GM15510 (cell line): ENCODE results near the gene NKX3-2.

Experiments
- POLR2A ChIP-seq: IDR thresholded peaks from 3 replicates; pipeline ENCODE4 v1.6.1; 2011; ENCODE audit warnings: borderline replicate concordance; ENCODE audit not compliant: insufficient read length; ENCODE audit errors: extremely low read depth

The NKX3-2 gene

DNA sequence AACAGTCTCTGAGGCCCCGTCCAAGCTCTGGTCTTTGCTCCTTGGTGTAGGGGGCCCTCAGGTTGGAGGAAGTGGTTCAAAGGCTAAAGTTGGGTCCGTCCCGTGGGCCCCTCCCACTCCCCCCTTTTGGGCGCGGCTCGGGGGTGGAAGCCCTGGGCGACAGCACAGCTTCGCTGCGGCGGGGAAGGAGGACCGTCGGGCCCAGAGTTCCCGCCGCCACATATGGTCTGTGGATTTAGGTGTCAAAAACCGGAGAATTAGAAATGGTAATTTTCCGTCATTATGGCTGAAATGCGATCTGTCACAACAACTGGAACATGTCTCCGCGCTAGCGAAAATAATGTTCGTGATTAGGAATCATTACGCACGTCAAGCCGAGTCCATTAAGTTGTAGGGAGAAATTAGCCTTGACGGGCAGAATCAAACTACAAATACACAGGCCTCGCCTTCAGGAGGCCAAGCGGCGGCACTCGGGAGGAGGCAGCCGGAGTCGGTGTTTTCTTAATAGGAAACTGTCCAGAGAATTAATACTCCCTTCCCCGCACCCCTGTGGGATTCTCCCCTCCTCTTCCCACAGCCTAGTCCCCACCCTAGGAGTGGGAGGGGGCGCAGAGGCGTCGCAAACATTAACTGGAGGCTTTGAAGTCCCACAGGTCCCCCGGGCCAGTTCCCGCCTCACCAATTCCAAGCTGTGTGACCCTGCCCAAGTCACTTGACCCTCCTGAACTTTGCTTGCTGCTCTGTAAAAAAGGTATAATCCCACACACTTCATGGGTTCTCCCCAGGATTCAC, 15.0 kb downstream of the NKX3-2 start:
- no peak for TF ChIP-seq POLR2A

DNA sequence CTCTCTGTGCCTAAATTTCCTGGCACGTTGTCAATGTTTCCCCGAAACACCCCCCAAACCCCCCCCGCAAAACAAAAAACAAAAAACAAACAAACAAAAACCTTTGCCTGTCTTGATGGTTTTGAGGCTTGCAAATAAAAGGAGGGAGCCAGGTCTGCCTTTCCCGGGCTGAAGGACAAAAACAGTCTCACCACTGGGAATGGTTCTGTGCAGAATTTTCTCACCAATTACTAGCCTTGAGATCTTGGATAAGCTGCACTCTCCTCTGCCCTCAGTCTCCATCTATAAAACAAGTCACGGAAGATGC, 15.5 kb downstream of the NKX3-2 start:
- TF ChIP-seq POLR2A, result no peak

DNA sequence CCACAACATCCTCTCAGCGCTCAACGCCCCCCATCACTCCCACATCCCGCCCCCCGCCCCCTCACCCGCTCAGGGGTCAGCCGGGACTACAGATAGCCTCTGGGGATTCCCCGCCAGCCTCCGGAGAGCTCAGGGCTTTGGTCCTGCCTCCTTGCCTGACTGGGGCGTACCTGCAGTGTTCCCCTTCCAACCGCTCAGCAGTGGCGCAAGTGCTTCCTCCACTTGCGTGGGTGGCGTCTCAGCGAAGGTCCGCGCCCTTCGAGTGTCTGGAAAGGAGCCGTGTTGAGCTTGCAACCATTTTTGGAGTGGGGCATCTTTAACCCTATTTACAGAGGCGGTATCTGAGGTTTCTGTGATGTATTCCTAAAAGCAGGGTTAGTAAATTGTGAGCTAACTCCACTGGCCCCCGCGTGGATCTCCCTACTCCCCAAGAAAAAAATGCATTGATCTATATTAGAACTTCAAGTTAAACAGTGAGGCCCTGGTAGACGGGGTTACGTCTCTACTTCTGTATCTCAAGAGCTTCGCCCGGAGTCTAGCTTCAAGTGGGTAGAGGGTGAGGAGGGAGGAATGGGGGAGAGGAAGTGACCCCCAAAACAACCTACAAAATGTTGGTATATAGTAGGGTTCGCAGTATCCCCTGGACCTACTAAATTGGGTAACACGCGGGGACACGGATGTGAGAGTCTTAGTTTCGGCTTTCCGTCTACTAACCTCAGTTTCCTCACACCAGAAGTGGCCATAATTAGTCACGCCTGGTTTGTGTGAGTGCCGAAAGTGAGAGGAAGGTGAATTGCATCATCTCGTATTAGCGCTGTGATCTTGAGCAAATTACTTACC, 16.1 kb downstream of the NKX3-2 start:
- TF ChIP-seq POLR2A, result no peak

DNA sequence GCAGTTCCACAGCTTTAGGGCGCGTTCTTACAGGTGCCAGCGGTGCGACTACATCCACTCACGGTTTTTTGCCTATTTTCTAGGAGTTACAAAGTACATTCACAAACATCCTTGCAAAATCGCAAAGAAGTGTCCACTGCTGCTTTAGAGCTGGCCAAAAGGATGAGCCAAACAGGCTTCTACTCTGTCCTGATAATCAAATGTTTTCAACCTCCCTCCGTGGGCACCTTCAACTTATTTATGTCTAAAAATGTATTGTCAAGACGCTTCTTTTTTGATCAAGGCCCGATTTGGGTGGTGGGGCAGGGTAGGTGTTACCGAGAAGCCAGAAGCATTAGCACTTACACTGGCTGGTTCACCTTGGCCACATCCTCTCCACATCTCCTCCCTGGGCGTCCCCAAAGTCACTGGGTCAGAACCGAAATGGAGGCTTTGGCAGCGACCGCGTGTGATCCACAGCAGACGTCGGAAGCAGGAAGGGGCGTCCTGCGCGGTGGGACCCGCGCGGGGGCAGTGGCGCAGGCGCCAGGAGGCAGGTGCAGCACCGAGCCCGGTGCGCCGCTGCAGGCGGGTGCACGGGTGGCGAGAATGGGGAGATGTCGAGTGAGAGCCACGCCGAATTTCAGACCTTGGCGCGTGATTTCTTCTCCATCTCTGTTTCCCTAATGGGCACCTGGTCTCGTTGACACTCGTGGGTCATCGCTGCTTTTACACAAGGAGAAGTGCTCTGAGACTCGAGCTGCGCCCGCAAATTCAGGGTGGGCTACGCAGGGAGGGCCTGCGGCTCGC, 16.9 kb downstream of the NKX3-2 start:
- no peak for TF ChIP-seq POLR2A

DNA sequence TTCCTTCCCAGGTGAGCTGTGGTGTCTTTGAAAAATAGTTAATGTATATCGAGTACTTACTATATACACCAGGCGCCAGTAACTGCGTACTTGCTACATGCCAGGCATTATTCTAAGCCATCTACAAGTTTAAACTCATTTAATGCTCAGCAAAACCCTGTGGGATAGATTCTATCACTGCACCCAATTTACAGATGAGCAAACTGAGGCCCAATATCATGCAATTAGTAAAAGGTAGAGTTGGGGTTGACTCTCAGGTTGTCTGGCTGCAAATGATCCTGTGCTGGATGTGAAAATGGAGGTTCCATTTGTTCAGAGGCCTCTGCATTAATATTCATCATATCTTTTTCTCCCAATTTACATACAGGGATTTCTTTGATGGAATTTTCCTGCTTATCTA, 17.6 kb downstream of the NKX3-2 start:
- no peak for TF ChIP-seq POLR2A

DNA sequence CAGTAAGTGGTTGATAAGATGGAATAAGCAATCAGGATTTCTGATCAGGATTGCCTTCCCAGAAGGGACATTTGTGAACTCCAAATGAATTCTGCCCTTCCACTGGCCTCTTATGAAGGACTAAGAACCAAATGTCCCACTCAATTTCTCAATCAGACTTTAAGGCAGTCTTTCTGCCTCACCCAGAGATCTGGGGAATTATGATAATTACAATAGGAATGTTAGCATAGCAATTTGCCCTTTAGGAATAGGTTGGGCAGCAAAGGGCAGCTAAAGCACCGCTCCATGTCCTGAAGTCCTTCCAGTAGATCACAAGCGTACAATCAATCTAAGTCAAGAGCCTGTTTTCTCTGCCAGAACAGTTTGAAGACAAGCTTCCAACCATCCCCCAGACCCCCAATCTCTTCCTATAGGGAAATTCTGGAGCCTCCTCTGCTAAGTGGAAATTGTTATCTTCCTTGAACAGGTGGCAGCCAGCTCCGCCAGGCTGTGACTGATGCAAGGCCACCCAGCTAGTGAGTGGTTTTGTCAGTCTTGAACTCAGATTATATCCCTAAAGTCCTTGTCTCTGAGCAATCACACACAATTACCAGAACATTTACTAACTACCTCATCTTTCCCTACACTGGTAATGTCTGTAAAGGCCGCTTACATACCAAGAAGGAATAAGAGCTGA, 18.6 kb downstream of the NKX3-2 start:
- TF ChIP-seq POLR2A, result no peak

DNA sequence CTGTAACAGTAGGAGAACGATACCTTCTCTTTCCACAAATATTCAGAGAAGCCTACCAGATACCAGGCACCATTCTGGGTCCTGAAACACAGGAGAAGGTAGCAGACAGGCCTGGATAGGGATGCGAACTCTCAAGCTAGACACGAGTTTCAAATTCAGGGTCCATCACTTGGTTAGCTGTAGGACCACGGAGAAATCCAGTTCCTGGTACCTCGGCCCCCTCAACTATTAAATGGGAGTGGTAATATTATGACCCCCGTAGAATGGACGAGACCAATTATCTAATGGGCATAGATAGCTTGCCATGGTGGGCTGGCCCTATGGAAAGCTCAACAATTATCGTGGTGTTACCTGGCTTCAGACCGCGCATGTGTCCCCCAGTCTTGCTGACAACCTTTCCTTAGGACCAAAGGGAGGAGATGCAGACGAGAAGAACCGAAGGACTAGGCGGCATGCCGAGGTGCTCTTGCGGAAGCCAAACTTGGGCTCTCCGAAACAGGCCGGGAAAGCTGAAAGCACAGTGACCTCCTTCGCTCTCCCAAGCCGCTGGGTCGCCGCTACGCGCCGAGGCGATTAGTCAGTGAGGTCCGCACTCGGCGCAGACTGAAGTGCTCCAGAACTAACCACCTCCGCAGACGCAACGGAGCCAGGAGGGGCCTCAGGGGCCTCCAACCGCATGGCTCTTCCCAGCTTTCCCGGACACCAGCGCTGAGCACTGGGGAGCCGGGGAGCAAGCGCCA, 19.6 kb downstream of the NKX3-2 start:
- no peak for TF ChIP-seq POLR2A

DNA sequence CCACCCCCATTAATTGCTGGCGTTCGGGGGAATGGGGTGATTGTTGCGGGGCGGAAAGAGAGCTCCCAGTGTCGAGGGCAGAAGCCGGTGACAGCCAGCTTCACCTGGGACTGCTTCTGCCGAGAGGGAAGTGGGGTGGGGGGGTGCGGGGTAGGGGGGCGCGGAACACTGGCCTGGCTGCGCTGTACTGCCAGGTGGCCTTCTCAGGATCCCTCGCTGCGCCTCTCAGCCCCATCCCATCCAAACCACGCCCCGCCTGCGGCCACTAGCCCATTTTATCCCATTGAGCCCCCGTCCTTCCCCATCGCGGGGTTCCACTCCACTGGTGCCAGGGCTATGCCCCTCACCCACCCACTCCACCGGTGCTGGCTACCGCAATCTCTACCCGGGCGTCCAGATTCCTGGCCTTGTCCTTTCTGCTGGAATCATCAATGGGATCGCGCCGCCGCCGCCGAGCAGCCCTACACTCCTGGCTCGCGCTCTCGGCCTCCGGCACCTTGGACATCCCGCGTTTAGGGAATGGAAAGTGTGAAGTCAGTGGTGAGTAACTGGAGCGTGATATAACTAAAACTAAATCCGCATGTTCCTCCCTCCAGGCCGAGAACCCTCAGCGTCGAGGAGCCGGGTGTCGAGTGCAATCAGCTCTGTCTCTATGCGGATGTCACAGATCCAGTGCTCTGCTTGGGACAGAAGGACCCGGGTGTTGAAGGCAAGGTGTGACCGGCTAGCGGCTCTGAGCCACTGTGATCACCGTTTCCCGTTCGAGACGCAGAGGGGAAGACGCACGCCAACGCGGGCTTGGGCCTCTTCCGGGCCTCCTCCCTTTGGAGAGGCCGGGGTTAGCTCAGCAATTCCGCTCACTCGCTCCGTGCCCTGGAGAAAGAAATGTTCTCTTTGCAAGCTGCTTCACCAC, 20.5 kb downstream of the NKX3-2 start:
- TF ChIP-seq POLR2A, result no peak

DNA sequence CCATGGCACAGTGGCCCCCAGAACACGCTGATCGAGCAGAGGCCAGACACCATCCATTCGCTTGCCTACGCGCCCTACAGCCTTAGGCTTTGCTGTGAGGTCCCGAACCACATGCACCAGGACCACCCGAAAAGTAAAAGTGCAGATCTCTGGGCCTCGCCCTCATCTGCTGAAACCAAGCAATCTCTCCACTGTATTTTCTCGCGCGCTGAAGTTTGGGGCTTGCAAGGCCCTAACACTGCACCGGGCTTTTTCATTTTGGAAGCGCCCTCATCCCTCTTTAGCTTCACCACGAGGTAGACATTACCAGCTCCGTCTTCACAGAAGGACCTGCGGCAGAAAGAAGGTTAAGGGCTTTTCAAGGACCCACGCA, 21.2 kb downstream of the NKX3-2 start:
- no peak for TF ChIP-seq POLR2A

DNA sequence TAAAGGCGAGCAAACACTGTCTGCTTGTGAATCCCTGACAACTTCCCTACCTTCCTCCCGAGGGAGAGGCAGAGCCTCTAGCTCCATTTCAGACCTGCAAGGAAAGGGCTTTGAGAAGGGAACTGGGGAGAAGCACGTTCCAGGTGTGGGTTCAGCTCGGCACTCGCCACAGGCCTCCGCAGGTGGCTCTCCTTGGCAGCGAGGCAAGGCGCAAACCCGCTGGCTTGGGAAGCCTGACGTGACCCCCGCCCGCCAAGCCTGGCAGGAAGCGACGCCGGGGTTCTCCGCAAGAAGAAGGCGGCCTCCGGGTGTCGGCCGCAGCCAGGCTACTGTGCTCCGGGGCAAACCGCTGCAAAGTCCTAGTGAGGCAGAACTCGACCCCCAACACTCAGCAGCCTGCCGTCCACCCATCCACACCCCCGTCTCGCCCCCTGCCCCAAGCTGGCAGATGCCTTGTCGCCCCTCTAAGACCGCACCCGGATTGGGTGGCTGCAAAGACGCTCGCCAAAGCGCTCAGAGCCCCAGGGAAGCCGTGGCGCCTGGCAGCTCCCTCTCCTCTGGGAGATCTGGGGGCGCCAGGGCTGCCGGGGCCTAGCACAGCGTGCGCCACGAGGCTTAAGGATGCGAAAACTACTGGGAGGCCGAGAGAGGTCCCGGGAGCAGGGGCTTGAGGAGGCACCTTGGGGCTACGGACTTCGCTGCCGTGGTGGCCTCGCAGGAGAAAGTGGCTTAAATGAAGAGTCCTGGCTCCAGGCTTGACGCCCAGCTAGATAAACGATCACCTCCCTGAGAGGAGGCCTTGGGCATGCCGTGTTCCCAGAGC, 21.8 kb downstream of the NKX3-2 start:
- TF ChIP-seq POLR2A, result no peak

DNA sequence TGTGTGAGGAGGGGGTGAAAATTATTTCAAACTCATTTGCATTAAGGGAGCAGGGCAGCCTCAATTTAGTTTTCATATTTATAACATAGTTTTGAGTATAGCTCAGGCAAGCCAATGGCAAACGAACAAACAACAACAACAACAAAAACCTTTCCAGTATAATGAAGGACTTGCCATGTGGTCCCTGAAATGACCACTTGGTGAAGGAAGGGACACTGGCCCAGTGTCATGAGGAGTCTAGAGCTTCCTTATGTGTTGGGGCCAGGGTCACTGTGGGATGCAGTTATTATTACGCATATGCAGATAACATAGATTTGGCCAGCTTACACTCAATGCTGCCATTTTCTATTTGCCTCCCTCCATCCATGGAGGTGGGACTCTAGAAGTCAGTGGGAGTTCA, 23.3 kb downstream of the NKX3-2 start:
- no peak for TF ChIP-seq POLR2A

DNA sequence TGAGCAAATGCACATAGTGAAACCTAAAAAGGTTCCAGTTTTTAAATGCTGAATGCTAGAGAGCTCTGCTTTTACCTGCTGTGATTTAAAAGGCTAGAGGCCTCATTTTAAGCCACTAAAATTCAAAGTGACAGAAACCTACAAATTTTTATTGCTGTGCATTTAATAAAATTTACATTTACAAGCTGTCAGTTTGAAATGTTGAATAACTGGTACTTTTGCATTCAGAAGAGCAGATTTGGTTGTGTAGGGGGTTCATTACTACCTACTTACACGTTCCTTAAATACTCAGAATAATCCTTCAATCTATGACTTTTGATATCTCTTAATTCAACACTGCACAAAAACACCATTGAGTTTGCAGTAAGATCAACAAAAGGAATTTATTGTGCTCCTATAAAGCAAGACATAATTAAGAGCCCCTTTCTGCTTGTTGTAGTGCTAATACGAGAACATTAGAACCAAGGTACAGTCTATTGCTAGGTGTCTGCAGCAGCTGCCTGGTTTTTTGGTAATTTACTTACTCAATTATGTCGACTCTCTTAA, 27.9 kb downstream of the NKX3-2 start:
- TF ChIP-seq POLR2A, result no peak
